H1 (cell line): Measurements from ENCODE around the gene AKT1S1. TPM values are rescaled to one million over a fixed set of nuclear protein-coding genes. Genes with fewer than 3 reads are reported as not detected.

Experiments
- CTCF ChIA-PET: fragments of 300-600 bp; sonication (Branson Sonifier 250); formaldehyde crosslinking; loops from one replicate; lab custom pipeline; 2021; ENCODE audit not compliant: partially characterized antibody; lab: Charles Lee
- POLR2A ChIA-PET: fragments of 300-600 bp; sonication (Branson Sonifier 250); formaldehyde crosslinking; loops from one replicate; lab custom pipeline; 2021; ENCODE audit warnings: inconsistent platforms; ENCODE audit not compliant: partially characterized antibody; lab: Charles Lee
- DNase-seq, 2 experiments: peaks; one replicate each; pipeline versions ENCODE4 v3.0.0 to v3.0.0-alpha.2; 2010 to 2022; ENCODE audit warnings: low spot score in 2 of 2, low read depth in 1 of 2, mixed read lengths in 1 of 2
- FAIRE-seq: peaks from 2 replicates; lab custom pipeline; 2011; peaks lifted over from hg19 to GRCh38; lab: Jason Lieb, UNC
- H2AFZ ChIP-seq: 2 replicates; pipeline ENCODE4 v1.8.1; 2012; ENCODE audit warnings: low read length, inconsistent platforms
- H2AK5ac ChIP-seq: 2 replicates; pipeline ENCODE4 v1.6.1; 2013; ENCODE audit warnings: low read depth, low read length
- H2BK120ac ChIP-seq: replicated peaks from 2 replicates; pipeline ENCODE3; 2013; ENCODE audit warnings: low read depth, low read length, inconsistent platforms
- H2BK12ac ChIP-seq: 2 replicates; pipeline ENCODE4 v1.6.1; 2013; ENCODE audit warnings: low read depth, low read length
- H2BK15ac ChIP-seq: 2 replicates; pipeline ENCODE4 v1.6.1; 2013; ENCODE audit warnings: low read length
- H2BK20ac ChIP-seq: 2 replicates; pipeline ENCODE4 v1.6.1; 2013; ENCODE audit warnings: low read length
- H2BK5ac ChIP-seq: 2 replicates; pipeline ENCODE4 v1.6.1; 2013; ENCODE audit warnings: low read depth, low read length
- H3K14ac ChIP-seq: 2 replicates; pipeline ENCODE4 v1.6.1; 2013; ENCODE audit warnings: inconsistent platforms; ENCODE audit not compliant: insufficient read length
- H3K18ac ChIP-seq: 2 replicates; pipeline ENCODE4 v1.6.1; 2013; ENCODE audit warnings: low read length; ENCODE audit errors: extremely low read depth
- H3K23ac ChIP-seq: 2 replicates; pipeline ENCODE4 v1.6.1; 2013; ENCODE audit warnings: inconsistent platforms; ENCODE audit not compliant: insufficient read length
- H3K23me2 ChIP-seq: 2 replicates; pipeline ENCODE4 v1.6.1; 2013; ENCODE audit warnings: low read depth, low read length
- H3K27ac ChIP-seq: 2 replicates; pipeline ENCODE4 v1.6.1; 2011; ENCODE audit warnings: low read depth, low read length, inconsistent platforms
- H3K27me3 ChIP-seq, 4 experiments: replicated peaks in 1 of 4; 1 replicate in 1 of 4; 2 replicates in 3 of 4; pipeline versions ENCODE4 v1.6.1 to v1.8.1; 2011 to 2013; ENCODE audit warnings: low read length in 3 of 4, mild to moderate bottlenecking in 3 of 4, inconsistent platforms in 2 of 4, mixed read lengths in 2 of 4, moderate library complexity in 1 of 4; ENCODE audit not compliant: control insufficient read depth in 3 of 4, insufficient read depth in 3 of 4; ENCODE audit errors: extremely low read depth in 1 of 4
- H3K36me3 ChIP-seq, 4 experiments: 2 replicates each; pipeline versions ENCODE4 v1.6.1 to v1.8.1; 2011 to 2013; ENCODE audit warnings: mild to moderate bottlenecking in 4 of 4, low read length in 3 of 4, moderate library complexity in 2 of 4, control low read depth in 1 of 4, inconsistent platforms in 1 of 4; ENCODE audit not compliant: insufficient read depth in 4 of 4, control insufficient read depth in 2 of 4
- H3K4ac ChIP-seq: replicated peaks from 2 replicates; pipeline ENCODE3; 2013; ENCODE audit warnings: low read length, low read depth, mixed read lengths, inconsistent platforms; ENCODE audit not compliant: insufficient read length
- H3K4me1 ChIP-seq, 4 experiments: replicated peaks in 1 of 4; 1 replicate in 1 of 4; 2 replicates in 3 of 4; pipeline versions ENCODE4 v1.6.1 to v1.8.1; 2011 to 2013; ENCODE audit warnings: low read length in 3 of 4, inconsistent platforms in 2 of 4, mixed read lengths in 1 of 4; ENCODE audit not compliant: insufficient read depth in 4 of 4, control insufficient read depth in 3 of 4
- H3K4me2 ChIP-seq, 2 experiments: 2 replicates each; pipeline versions ENCODE4 v1.6.1 to v1.8.1; 2011 to 2013; ENCODE audit warnings: low read depth in 2 of 2, low read length in 2 of 2, control low read depth in 1 of 2, inconsistent platforms in 1 of 2, mild to moderate bottlenecking in 1 of 2; ENCODE audit not compliant: insufficient read depth in 1 of 2
- H3K4me3 ChIP-seq, 4 experiments: fragments of 200-600, 300-600 bp in 1 of 4; sonication (generic), shearing (Covaris generic), sonication (Bioruptor Twin) in 1 of 4; 2 replicates each; pipeline versions ENCODE4 v1.5.1 to v1.8.1; 2011 to 2016; ENCODE audit warnings: low read length in 4 of 4, low read depth in 3 of 4, control low read depth in 2 of 4, inconsistent platforms in 2 of 4, mild to moderate bottlenecking in 2 of 4, mixed read lengths in 1 of 4, moderate library complexity in 1 of 4; ENCODE audit not compliant: insufficient read depth in 2 of 4; ENCODE audit errors: extremely low read depth in 1 of 4
- H3K56ac ChIP-seq: replicated peaks from 2 replicates; pipeline ENCODE3; 2013; ENCODE audit warnings: low read depth, mild to moderate bottlenecking, mixed read lengths, low read length, inconsistent platforms; ENCODE audit not compliant: insufficient read length
- H3K79me1 ChIP-seq: 2 replicates; pipeline ENCODE4 v1.6.1; 2013; ENCODE audit warnings: low read depth, low read length, control low read depth
- H3K79me2 ChIP-seq, 2 experiments: 2 replicates each; pipeline versions ENCODE4 v1.6.1 to v1.8.1; 2012 to 2013; ENCODE audit warnings: low read length in 2 of 2, mild to moderate bottlenecking in 2 of 2, inconsistent platforms in 1 of 2; ENCODE audit not compliant: insufficient read depth in 2 of 2, control insufficient read depth in 1 of 2
- H3K9ac ChIP-seq, 4 experiments: replicated peaks in 1 of 4; 1 replicate in 1 of 4; 2 replicates in 3 of 4; pipeline versions ENCODE4 v1.6.1 to v1.8.1; 2011 to 2013; ENCODE audit warnings: low read depth in 3 of 4, low read length in 3 of 4, control low read depth in 2 of 4, mild to moderate bottlenecking in 2 of 4, moderate library complexity in 2 of 4, inconsistent platforms in 1 of 4; ENCODE audit errors: extremely low read depth in 1 of 4
- H3K9me3 ChIP-seq, 2 experiments: 2 replicates each; pipeline versions ENCODE4 v1.6.1 to v1.8.1; 2012 to 2013; ENCODE audit warnings: mild to moderate bottlenecking in 2 of 2, moderate library complexity in 2 of 2, control low read depth in 1 of 2, inconsistent platforms in 1 of 2, low read depth in 1 of 2, low read length in 1 of 2, mixed read lengths in 1 of 2; ENCODE audit not compliant: insufficient read depth in 2 of 2
- H4K20me1 ChIP-seq, 2 experiments: replicated peaks in 1 of 2; 2 replicates each; pipeline versions ENCODE3 to v1.8.1; 2011 to 2013; ENCODE audit warnings: inconsistent platforms in 2 of 2, low read length in 2 of 2, mild to moderate bottlenecking in 1 of 2; ENCODE audit not compliant: insufficient read depth in 2 of 2, control insufficient read depth in 1 of 2
- H4K5ac ChIP-seq: 2 replicates; pipeline ENCODE4 v1.6.1; 2013; ENCODE audit warnings: low read length, low read depth, mixed read lengths, inconsistent platforms; ENCODE audit not compliant: insufficient read length
- H4K8ac ChIP-seq: 2 replicates; pipeline ENCODE4 v1.8.0; 2013; ENCODE audit warnings: mild to moderate bottlenecking, moderate library complexity, low read length, inconsistent platforms; ENCODE audit not compliant: insufficient read depth; ENCODE audit errors: extremely low read depth
- H4K91ac ChIP-seq: replicated peaks from 2 replicates; pipeline ENCODE3; 2013; ENCODE audit warnings: low read length, mixed read lengths, inconsistent platforms; ENCODE audit not compliant: insufficient read length
- EZH2 ChIP-seq: fragments of 200-600 bp; sonication (generic); IDR thresholded peaks from 2 replicates; pipeline ENCODE4 v1.7.1; 2012; ENCODE audit warnings: low read depth, mild to moderate bottlenecking, moderate library complexity, low read length, inconsistent platforms; ENCODE audit not compliant: severe bottlenecking
- JUN ChIP-seq: IDR thresholded peaks from 2 replicates; pipeline ENCODE4 v1.6.1; 2011; ENCODE audit warnings: low read depth, mild to moderate bottlenecking, improper control_type of control experiment, low read length
- RAD21 ChIP-seq, 2 experiments: IDR thresholded peaks in 1 of 2; conservative IDR thresholded peaks in 1 of 2; 2 replicates each; pipeline ENCODE4 v1.6.1; 2011; ENCODE audit warnings: low read depth in 2 of 2, low read length in 2 of 2, improper control_type of control experiment in 1 of 2, inconsistent platforms in 1 of 2, mild to moderate bottlenecking in 1 of 2, moderate library complexity in 1 of 2
- RBBP5 ChIP-seq: IDR thresholded peaks from 2 replicates; pipeline ENCODE4 v1.7.1; 2012; ENCODE audit warnings: low read depth, mild to moderate bottlenecking, inconsistent platforms, low read length, moderate library complexity, borderline replicate concordance
- RXRA ChIP-seq: IDR thresholded peaks from 2 replicates; pipeline ENCODE4 v1.6.1; 2011; ENCODE audit warnings: low read depth, mild to moderate bottlenecking, low read length, moderate library complexity; ENCODE audit not compliant: insufficient read depth
- TEAD4 ChIP-seq: IDR thresholded peaks from 2 replicates; pipeline ENCODE4 v1.6.1; 2012; ENCODE audit warnings: low read depth, low read length, inconsistent platforms, mixed read lengths
- WGBS, 2 experiments: shearing (Covaris generic) in 1 of 2; methylation state at CpG; one replicate each; pipeline versions ENCODE4 v1.1.6 to v1.1.7; 2013 to 2015; ENCODE audit warnings: low lambda C conversion rate in 2 of 2, mixed read lengths in 2 of 2, inconsistent platforms in 1 of 2, low coverage in 1 of 2, missing lambda C conversion rate in 1 of 2; ENCODE audit not compliant: insufficient replicate concordance in 2 of 2, insufficient coverage in 1 of 2, insufficient read length in 1 of 2; ENCODE audit errors: extremely low coverage in 1 of 2, missing lambda C conversion rate in 1 of 2; 5-methylcytosine and 5-hydroxymethylcytosine counted together
- polyA plus RNA-seq, 7 experiments: library from polyadenylated mRNA; depleted of rRNA in 3 of 7; stranded (reverse) in 5 of 7; unstranded in 2 of 7; fragments of >200 nt in 5 of 7; fragments of 200-250 nt in 2 of 7; gene quantifications; 1 replicate in 5 of 7; 2 replicates in 1 of 7; 4 replicates in 1 of 7; pipeline versions ENCODE4 v1.2.1 to v1.2.3, GENCODE V29; 2011 to 2013; ENCODE audit warnings: missing spikeins in 2 of 7, mixed read lengths in 2 of 7
- total RNA-seq: library from RNA; stranded (reverse); fragmentation: NEBNext Ultra II Directional; extraction: Animal tissue kit (Norgen Biotek cat#: 25700); gene quantifications from 2 replicates; pipeline ENCODE4 v1.2.1, GENCODE V29; 2021
- TF ChIP-seq, protein P1 (sequence below): IDR thresholded peaks from 2 replicates; pipeline ENCODE4 v1.6.1; 2012; ENCODE audit warnings: inconsistent platforms

The AKT1S1 gene
- total and polyA plus RNA-seq, 2 of the 8 experiments (the other 6 are each of a cell fraction or from before 2014, with no cell fraction given): 40.7 to 45.9 TPM

- H3K27ac ChIP-seq: no peak overlapping the region
- DNase-seq (no peak), FAIRE-seq (no peak)
- no peak overlapping the region for H2BK12ac ChIP-seq
- H3K23me2 ChIP-seq: peaks cover 2% of the 10 kb centered on the region; the same call in 1 of the 2 replicates
- H3K14ac ChIP-seq: no peak overlapping the region
- no peak overlapping the region for H3K9ac ChIP-seq
- WGBS, 2 experiments: 86% methylated on average over 17 of the region's 17 CpGs; no CpG with 5 or more reads in 1 of the 2 experiments
- no peaks in the 10 kb centered on the region for H3K36me3 ChIP-seq
- H3K4me2 ChIP-seq: no peak overlapping the region
- no peak overlapping the region for H4K5ac ChIP-seq
- no peak overlapping the region for H3K4me3 ChIP-seq
- H3K9me3 ChIP-seq: no peaks in the 10 kb centered on the region
- H3K4me1 ChIP-seq: peaks cover 0 to 12% (median 7%) of the 10 kb centered on the region in 4 experiments; a peak in 4 of 7 replicates
- no peak for TF ChIP-seq RAD21 (IDR thresholded peaks at IDR 0.05 in 1 of 2, conservative IDR thresholded peaks at IDR 0.05 in 1 of 2; ENCODE audit: low read depth in 2 of 2, low read length in 2 of 2)
- TF ChIP-seq TEAD4: no peak
- no peak for TF ChIP-seq EZH2
- TF ChIP-seq RBBP5: no peak
- TF ChIP-seq JUN: no peak
- TF ChIP-seq RXRA: no peak
- TF ChIP-seq, protein P1, sequence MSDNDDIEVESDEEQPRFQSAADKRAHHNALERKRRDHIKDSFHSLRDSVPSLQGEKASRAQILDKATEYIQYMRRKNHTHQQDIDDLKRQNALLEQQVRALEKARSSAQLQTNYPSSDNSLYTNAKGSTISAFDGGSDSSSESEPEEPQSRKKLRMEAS: no peak
- no peak overlapping the region for H3K23ac ChIP-seq
- no peaks in the 10 kb centered on the region for H3K79me1 ChIP-seq
- H3K56ac ChIP-seq: no peak overlapping the region
- peaks cover 0 to 1% of the 10 kb centered on the region in 2 experiments for H4K20me1 ChIP-seq
- no peak overlapping the region for H2AFZ ChIP-seq
- H4K8ac ChIP-seq: no peak overlapping the region
- H2BK15ac ChIP-seq: no peak overlapping the region
- no peaks in the 10 kb centered on the region for H3K79me2 ChIP-seq
- H2BK20ac ChIP-seq: no peak overlapping the region
- POLR2A ChIA-PET: interaction anchor here (0.9 to 9.5 kb wide), 9 partner anchors 9 to 34 kb away, joined by 3 to 82 read pairs (median 4); partner anchors contain the start of genes AKT1S1, ATF5, NUP62 and TBC1D17
- H3K4ac ChIP-seq: no peak overlapping the region
- no peak overlapping the region for H2BK120ac ChIP-seq
- no peak overlapping the region for H2AK5ac ChIP-seq
- no peak overlapping the region for H4K91ac ChIP-seq
- peaks cover 0 to 3% (median 0%) of the 10 kb centered on the region in 4 experiments; a peak in 1 of 7 replicates for H3K27me3 ChIP-seq
- H2BK5ac ChIP-seq: no peak overlapping the region
- CTCF ChIA-PET: interaction anchor here (0.9 to 2.7 kb wide), 6 partner anchors 17 to 89 kb away, joined by 3 to 15 read pairs (median 4); no protein-coding TSS in a partner anchor
- H3K18ac ChIP-seq: no peak overlapping the region
Measured at GRCh38 chr19:49894879-49895565, 17.9 kb upstream of the AKT1S1 start.
